H1 (cell line): ENCODE data around the gene TSPAN5. TPM values are rescaled to one million over a fixed set of nuclear protein-coding genes. Genes with fewer than 3 reads are reported as not detected.

Source experiments
- ATF2 ChIP-seq: IDR thresholded peaks from 2 replicates; pipeline ENCODE4 v1.6.1; 2012; ENCODE audit warnings: low read length, inconsistent platforms
- BCL11A ChIP-seq, 2 experiments: IDR thresholded peaks; one replicate each; pipeline ENCODE4 v1.6.1; 2011; ENCODE audit warnings: low read depth in 2 of 2, low read length in 2 of 2, mild to moderate bottlenecking in 2 of 2
- CHD1 ChIP-seq: IDR thresholded peaks from 2 replicates; pipeline ENCODE4 v1.6.1; 2012; ENCODE audit warnings: low read depth, low read length, improper control_type of control experiment
- CREB1 ChIP-seq: IDR thresholded peaks from 2 replicates; pipeline ENCODE4 v1.6.1; 2012; ENCODE audit warnings: inconsistent platforms
- CTBP2 ChIP-seq: IDR thresholded peaks from 2 replicates; pipeline ENCODE4 v1.7.0; 2011; ENCODE audit warnings: borderline replicate concordance, mild to moderate bottlenecking, moderate library complexity, mixed read lengths, low read length; ENCODE audit not compliant: insufficient read depth, insufficient read length
- EP300 ChIP-seq, 2 experiments: IDR thresholded peaks; 1 replicate in 1 of 2; 2 replicates in 1 of 2; pipeline ENCODE4 v1.6.1; 2011 to 2012; ENCODE audit warnings: low read depth in 2 of 2, low read length in 2 of 2, mild to moderate bottlenecking in 2 of 2, borderline replicate concordance in 1 of 2, inconsistent platforms in 1 of 2, moderate library complexity in 1 of 2
- HDAC2 ChIP-seq, 2 experiments: fragments of 300-600 bp in 1 of 2; sonication (generic) in 1 of 2; IDR thresholded peaks; 2 replicates each; pipeline ENCODE4 v1.6.1; 2011 to 2012; ENCODE audit warnings: low read depth in 2 of 2, low read length in 2 of 2, mild to moderate bottlenecking in 2 of 2, moderate library complexity in 2 of 2, borderline replicate concordance in 1 of 2, inconsistent platforms in 1 of 2
- KDM4A ChIP-seq: IDR thresholded peaks from one replicate; pipeline ENCODE4 v1.7.1; 2012; ENCODE audit warnings: low read depth, mild to moderate bottlenecking, moderate library complexity, low read length, inconsistent platforms; ENCODE audit not compliant: severe bottlenecking
- KDM5A ChIP-seq: fragments of 200-600 bp; IDR thresholded peaks from 2 replicates; pipeline ENCODE4 v1.7.1; 2012; ENCODE audit warnings: mild to moderate bottlenecking, low read length, inconsistent platforms, mixed read lengths
- MAX ChIP-seq: IDR thresholded peaks from 2 replicates; pipeline ENCODE4 v1.6.1; 2012; ENCODE audit warnings: inconsistent platforms
- NANOG ChIP-seq: IDR thresholded peaks from 2 replicates; pipeline ENCODE4 v1.6.1; 2011; ENCODE audit warnings: low read length, low read depth, mild to moderate bottlenecking, inconsistent platforms; ENCODE audit not compliant: insufficient read depth, poor library complexity, severe bottlenecking
- NRF1 ChIP-seq: IDR thresholded peaks from 2 replicates; pipeline ENCODE4 v1.6.1; 2011; ENCODE audit warnings: mild to moderate bottlenecking, low read depth, low read length, improper control_type of control experiment
- POLR2A ChIP-seq, 2 experiments: IDR thresholded peaks; 1 replicate in 1 of 2; 2 replicates in 1 of 2; pipeline ENCODE4 v1.6.1; 2011; ENCODE audit warnings: low read depth in 2 of 2, low read length in 2 of 2, mild to moderate bottlenecking in 2 of 2; ENCODE audit errors: control extremely low read depth in 1 of 2
- POU5F1 ChIP-seq: IDR thresholded peaks from 2 replicates; pipeline ENCODE4 v1.6.1; 2011; ENCODE audit warnings: low read depth, mild to moderate bottlenecking, low read length, moderate library complexity
- RAD21 ChIP-seq, 2 experiments: IDR thresholded peaks in 1 of 2; conservative IDR thresholded peaks in 1 of 2; 2 replicates each; pipeline ENCODE4 v1.6.1; 2011; ENCODE audit warnings: low read depth in 2 of 2, low read length in 2 of 2, improper control_type of control experiment in 1 of 2, inconsistent platforms in 1 of 2, mild to moderate bottlenecking in 1 of 2, moderate library complexity in 1 of 2
- RBBP5 ChIP-seq: IDR thresholded peaks from 2 replicates; pipeline ENCODE4 v1.7.1; 2012; ENCODE audit warnings: low read depth, mild to moderate bottlenecking, inconsistent platforms, low read length, moderate library complexity, borderline replicate concordance
- RFX5 ChIP-seq: IDR thresholded peaks from 2 replicates; pipeline ENCODE4 v1.6.1; 2011; ENCODE audit warnings: low read depth, low read length, improper control_type of control experiment, borderline replicate concordance
- SIX5 ChIP-seq: IDR thresholded peaks from 2 replicates; pipeline ENCODE4 v1.6.1; 2011; ENCODE audit warnings: mild to moderate bottlenecking, low read depth, low read length
- SP1 ChIP-seq: IDR thresholded peaks from 2 replicates; pipeline ENCODE4 v1.6.1; 2011; ENCODE audit warnings: low read depth, low read length
- SRF ChIP-seq: IDR thresholded peaks from 2 replicates; pipeline ENCODE4 v1.6.1; 2011; ENCODE audit warnings: mild to moderate bottlenecking, low read depth, low read length, moderate library complexity
- USF2 ChIP-seq: IDR thresholded peaks from 2 replicates; pipeline ENCODE4 v1.6.1; 2011; ENCODE audit warnings: low read length, improper control_type of control experiment
- YY1 ChIP-seq: IDR thresholded peaks from 2 replicates; pipeline ENCODE4 v1.6.1; 2011; ENCODE audit warnings: low read depth, mild to moderate bottlenecking, low read length
- polyA plus RNA-seq, 7 experiments: library from polyadenylated mRNA; depleted of rRNA in 3 of 7; stranded (reverse) in 5 of 7; unstranded in 2 of 7; fragments of >200 nt in 5 of 7; fragments of 200-250 nt in 2 of 7; gene quantifications; 1 replicate in 5 of 7; 2 replicates in 1 of 7; 4 replicates in 1 of 7; pipeline versions ENCODE4 v1.2.1 to v1.2.3, GENCODE V29; 2011 to 2013; ENCODE audit warnings: missing spikeins in 2 of 7, mixed read lengths in 2 of 7
- total RNA-seq: library from RNA; stranded (reverse); fragmentation: NEBNext Ultra II Directional; extraction: Animal tissue kit (Norgen Biotek cat#: 25700); gene quantifications from 2 replicates; pipeline ENCODE4 v1.2.1, GENCODE V29; 2021

Gene TSPAN5
- total and polyA plus RNA-seq, 2 of the 8 experiments (the other 6 are each of a cell fraction or from before 2014, with no cell fraction given) = 17.6 to 21.2 TPM

GRCh38 chr4:98662626-98663225 lies 4.3 kb upstream of the TSPAN5 start (continued):
- TF ChIP-seq ATF2 (no peak), POU5F1 (no peak), RBBP5 (no peak), BCL11A (IDR thresholded peaks at IDR 0.05; ENCODE audit: low read depth in 2 of 2, low read length in 2 of 2) (no peak), POLR2A (IDR thresholded peaks at IDR 0.05; ENCODE audit: control extremely low read depth in 1 of 2, low read depth in 2 of 2, low read length in 2 of 2) (no peak), KDM5A (no peak), NANOG (no peak), EP300 (IDR thresholded peaks at IDR 0.05; ENCODE audit: borderline replicate concordance in 1 of 2, low read depth in 2 of 2, low read length in 2 of 2) (no peak), SP1 (no peak), SRF (no peak), NRF1 (no peak), RAD21 (IDR thresholded peaks at IDR 0.05 in 1 of 2, conservative IDR thresholded peaks at IDR 0.05 in 1 of 2; ENCODE audit: low read depth in 2 of 2, low read length in 2 of 2) (peak; percentile 11 to 32; a peak in 1 of 4 replicates), CTBP2 (peak; percentile 79), RFX5 (no peak), USF2 (no peak), HDAC2 (IDR thresholded peaks at IDR 0.05; ENCODE audit: borderline replicate concordance in 1 of 2, low read depth in 2 of 2, low read length in 2 of 2) (0 out of 4 replicates have a peak, but pooled peaks have one; percentile 12 to 28), MAX (peak; percentile 95), SIX5 (no peak), CREB1 (no peak), CHD1 (no peak), YY1 (no peak), KDM4A (no peak)
